Left renal pelvis (tissue), 4 donors: ENCODE data around the gene CEP126. TPM values are rescaled to one million over a fixed set of nuclear protein-coding genes. Genes with fewer than 3 reads are reported as not detected.

Experiments used
- DNase-seq, 4 donors: peaks; one replicate each; pipeline ENCODE4 v3.0.0-alpha.2; 2013; ENCODE audit warnings: low read depth in 4 of 4, low spot score in 3 of 4
- polyA plus RNA-seq, 4 donors: library from polyadenylated mRNA; unstranded; fragments of 120-200 nt; gene quantifications; one replicate each; pipeline ENCODE4 v1.2.1, GENCODE V29; 2013; ENCODE audit not compliant: insufficient read length in 4 of 4

The CEP126 gene
- polyA plus RNA-seq, 4 donors = 3.3 to 5.5 (median 4.8) TPM

DNA sequence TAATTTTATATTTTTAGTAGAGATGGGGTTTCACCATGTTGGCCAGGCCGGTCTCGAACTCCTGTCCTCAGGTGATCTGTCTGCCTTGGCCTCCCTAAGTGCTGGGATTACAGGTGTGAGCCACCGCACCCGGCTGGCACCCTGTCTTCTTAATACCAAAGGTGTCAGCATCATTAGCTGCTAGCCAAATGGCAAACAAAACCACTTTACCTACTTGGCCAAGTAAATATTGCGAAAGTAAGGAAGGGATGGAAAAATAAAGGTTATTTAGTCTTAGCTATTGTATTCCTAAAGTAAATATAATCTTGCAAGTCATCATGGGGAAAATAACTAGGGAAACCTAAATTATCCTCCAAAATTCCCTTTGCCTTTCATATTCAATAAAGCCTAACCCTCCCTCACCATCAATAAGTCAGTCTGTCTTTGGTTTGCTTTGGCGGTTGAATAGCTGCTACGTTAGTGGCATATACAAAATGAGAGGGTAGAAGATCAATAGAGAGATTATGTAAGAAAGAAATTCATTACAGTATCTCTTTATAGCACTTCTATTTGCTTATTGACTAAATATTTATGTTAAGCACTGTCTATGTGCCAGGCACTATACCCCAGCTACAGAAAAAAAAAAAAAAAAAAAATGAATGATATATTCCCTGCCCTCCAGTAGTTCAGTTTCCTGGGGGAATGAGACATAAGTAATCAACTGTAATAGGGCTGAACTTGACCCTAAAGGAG, 92.2 kb downstream of the CEP126 start:
- DNase-seq = no peak

DNA sequence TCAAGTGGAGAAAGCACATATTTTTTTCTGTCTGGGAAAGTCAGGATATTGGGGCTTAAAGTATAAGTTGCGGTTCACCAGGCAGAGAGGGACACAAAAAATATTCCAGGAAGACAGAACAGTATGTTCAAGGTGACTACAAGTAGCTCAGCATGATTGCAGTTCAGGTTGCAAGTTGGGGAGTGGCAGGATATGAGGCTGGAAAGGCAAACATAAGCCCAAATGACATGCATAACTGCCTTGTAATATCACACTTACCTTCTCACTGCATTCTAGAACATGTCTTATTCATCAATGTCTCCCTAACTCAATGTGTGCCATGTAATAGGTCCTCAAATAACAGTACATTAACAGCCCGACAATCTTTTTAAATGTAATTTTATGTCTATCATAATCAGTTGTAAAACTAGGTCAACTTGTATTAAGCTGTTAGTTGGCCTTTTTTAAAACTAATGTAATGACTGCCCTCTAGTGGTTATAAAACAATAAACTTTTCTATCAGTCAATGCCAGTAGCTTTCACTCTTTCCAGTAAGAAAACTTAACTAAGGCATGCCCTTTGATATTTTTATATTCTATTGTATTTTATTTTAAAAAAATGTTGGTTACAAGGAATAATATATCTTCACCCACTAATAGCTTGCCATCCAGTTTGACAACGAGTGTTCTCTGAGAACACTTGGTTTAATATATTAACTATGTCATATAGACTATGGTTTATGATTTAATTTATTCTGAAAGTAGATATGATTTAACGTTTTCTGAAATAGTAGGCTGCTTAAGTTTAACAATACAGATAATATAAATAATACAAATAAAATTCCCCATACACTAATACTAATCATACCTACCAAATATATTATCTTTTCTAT, 93.0 kb downstream of the CEP126 start:
- DNase-seq = peak in 3 of 4 donors; percentile 22 to 40 (median 35)

GRCh38 chr11:102010776-102011494, 96.1 kb downstream of the CEP126 start:
- DNase-seq = peak in 1 of 4 donors; percentile 1

- DNase-seq = no peak
These were observed 98.1 kb downstream of the CEP126 start for GRCh38 chr11:102012946-102013345.

DNA sequence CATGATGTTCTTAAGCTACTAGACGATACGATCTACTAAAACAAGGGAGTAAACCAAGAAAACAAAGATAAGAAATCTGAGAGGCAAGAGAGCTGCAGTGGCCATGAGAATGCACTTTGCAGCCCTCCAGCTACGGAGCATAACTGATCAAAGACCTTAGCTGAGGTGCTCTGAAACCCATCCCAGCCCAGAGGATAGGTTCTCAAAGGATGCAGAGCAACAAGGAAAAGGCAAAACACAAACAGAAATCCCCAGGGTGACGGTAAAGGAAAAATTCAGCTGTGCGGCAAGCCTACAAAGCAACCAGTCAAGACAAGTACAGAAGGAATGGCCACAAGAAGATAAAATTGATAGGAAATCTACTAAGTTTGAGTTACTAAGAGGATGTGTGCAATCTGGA, 99.9 kb downstream of the CEP126 start:
- no peak for DNase-seq

DNA sequence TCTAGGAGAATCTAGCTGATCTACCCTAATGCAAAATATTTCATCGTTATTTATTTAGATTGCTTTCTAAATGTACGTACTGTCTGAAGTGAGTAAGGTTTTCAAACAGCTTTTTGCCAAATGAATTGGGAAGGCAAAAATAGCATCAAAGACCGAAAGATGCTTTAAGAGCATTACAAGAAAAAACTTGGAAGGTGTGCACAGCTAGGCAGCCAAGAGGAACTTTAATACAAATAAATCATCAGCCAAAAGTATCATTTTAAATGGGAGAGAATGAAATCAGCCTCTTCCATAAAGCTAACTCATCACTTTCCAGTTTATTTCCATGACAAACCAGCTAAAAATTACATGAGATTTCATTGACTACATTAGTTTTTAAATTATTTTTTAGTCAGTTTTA, 102.2 kb downstream of the CEP126 start:
- DNase-seq = no peak

DNA sequence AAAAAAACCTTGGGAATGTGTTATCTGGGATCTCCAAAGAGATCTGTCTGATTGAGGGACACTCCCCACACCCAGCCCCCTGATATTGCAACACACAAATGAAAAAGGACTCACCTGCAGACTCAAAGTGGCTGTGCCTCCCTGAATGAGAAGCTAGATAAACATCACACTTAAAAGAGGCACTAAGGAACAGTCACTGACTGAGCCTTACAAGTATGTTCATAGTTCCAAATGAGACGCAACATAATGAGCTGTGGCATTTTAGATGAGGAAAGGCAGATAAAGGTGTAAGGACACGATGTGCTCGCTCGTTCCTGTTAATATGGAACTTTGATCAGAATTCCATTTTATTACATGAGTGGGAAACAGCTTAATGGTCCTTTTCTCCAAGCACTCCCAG, 111.4 kb downstream of the CEP126 start:
- no peak for DNase-seq

GRCh38 chr11:102026959-102027358, 112.1 kb downstream of the CEP126 start:
- no peak for DNase-seq

DNA sequence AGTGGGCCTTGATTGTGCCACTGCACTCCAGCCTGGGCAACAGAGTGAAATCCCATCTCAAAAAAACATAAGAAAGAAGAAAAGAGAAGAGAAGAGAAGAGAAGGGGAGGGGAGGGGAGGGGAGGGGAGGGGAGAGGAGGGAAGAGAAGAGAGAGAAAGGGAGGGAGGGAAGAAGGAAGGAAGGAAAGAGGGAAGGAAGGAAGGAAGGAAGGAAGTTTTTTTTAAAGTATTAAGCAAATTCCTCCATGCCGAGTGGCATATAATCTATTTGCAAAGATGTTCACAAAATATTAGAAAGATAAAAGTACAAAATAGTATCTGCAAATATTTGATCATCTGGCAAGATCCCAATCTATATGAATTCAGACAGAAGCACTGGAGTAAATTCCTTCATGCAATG, 121.9 kb downstream of the CEP126 start:
- no peak for DNase-seq

DNA sequence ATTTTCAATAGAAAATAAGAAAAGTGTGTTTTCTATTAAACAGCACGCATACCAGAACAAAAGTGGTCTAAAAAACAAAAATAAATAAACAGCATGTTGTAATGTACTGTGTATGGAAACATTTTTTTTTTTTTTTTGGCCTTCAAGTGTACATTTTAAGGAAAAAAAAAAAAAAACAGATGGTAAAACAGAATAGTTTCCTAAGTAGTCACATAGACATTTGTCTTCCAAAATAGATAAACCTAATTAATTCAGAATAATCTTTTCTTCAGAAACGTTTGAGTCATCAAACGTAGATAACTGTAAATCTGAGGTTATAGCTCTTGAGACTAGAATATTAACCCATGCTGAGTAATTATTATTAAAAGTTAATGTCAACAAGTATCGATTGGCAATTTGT, 132.0 kb downstream of the CEP126 start:
- DNase-seq = peak in 1 of 4 donors; percentile 2

DNA sequence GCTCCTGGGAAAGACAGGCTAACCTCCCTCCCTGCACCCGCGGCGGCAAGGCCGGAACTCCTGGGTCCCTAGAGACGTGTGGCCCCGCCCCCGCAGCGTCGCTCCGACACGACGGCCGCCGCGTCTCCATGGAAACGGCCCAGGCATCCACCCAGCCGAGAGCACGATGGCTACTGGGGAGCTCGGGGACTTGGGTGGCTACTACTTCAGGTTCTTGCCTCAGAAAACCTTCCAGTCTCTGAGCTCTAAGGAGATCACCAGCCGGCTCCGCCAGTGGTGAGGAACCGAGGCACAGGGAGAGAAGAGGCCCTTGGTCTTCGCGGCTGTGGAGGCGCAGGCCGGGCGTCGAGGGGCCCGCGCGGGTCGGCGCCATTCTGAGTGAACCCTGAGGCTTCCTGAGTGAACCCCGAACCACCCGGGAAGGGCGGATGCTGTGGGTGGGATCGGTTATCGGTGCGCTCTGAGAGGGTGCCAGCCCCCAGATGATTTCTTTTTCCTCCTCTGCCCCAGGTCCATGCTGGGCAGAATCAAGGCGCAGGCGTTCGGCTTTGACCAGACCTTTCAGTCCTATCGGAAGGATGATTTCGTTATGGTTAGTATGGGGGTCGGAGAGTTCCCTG, 132.6 kb downstream of the CEP126 start, which contains the start of gene CFAP300:
Gene CFAP300, plus strand, starts transcription at position 133 of the 620 bp plus-strand sequence. Its CDS starts 34 bp downstream, at position 167.
- DNase-seq = peak; percentile 40 to 57 (median 52)

Other genes starting within 250 kb of the CEP126 start
- under 1 TPM in 2 of 4 donors, not detected in 2; 0.06 to 0.14 TPM for gene ANGPTL5, start 1.5 kb downstream of the CEP126 start, polyA plus RNA-seq
- gene CFAP300, start 132.4 kb downstream of the CEP126 start, polyA plus RNA-seq = 1 to 10 TPM; 3.9 to 7.5 (median 5.4) TPM
- gene YAP1, start 195.4 kb downstream of the CEP126 start, polyA plus RNA-seq = 100 to 1,000 TPM; 160 to 207 (median 190) TPM